HFFc6 (cell line): ENCODE measurements around the gene MPC2. TPM values are rescaled to one million over a fixed set of nuclear protein-coding genes. Genes with fewer than 3 reads are reported as not detected.

Experiments
- DNase-seq: peaks from one replicate; pipeline ENCODE4 v3.0.0-alpha.2; 2018
- H3K27ac Mint-ChIP-seq: 2 replicates; pipeline ENCODE4 v1.8.0; 2020; ENCODE audit warnings: mild to moderate bottlenecking, mixed read lengths
- H3K27me3 Mint-ChIP-seq: 2 replicates; pipeline ENCODE4 v1.8.0; 2021; ENCODE audit warnings: mild to moderate bottlenecking, moderate library complexity, mixed read lengths; ENCODE audit not compliant: insufficient read depth
- H3K36me3 Mint-ChIP-seq: 2 replicates; pipeline ENCODE4 v1.8.0; 2021; ENCODE audit warnings: low read depth, mixed read lengths
- H3K4me1 Mint-ChIP-seq: 2 replicates; pipeline ENCODE4 v1.8.0; 2020; ENCODE audit warnings: low read depth, mixed read lengths
- H3K4me3 Mint-ChIP-seq: 2 replicates; pipeline ENCODE4 v1.8.0; 2020; ENCODE audit warnings: mild to moderate bottlenecking, moderate library complexity, mixed read lengths
- H3K9me3 Mint-ChIP-seq: 2 replicates; pipeline ENCODE4 v1.8.0; 2020; ENCODE audit warnings: mild to moderate bottlenecking, mixed read lengths
- CTCF ChIP-seq: fragments of 200-600 bp; sonication (generic); IDR thresholded peaks from 2 replicates; pipeline ENCODE4 v1.5.0; 2021; ENCODE audit warnings: antibody characterized with exemption, mild to moderate bottlenecking
- total RNA-seq, 6 experiments: library from RNA; stranded (reverse); fragmentation: NEBNext Ultra II Directional; extraction: Animal tissue kit (Norgen Biotek cat#: 25700); gene quantifications; 2 replicates in 1 of 6; 3 replicates in 5 of 6; pipeline ENCODE4 v1.2.3, GENCODE V29; 2021

The MPC2 gene
- total RNA-seq, 6 experiments from 2014 or later = 109 to 124 (median 119) TPM

DNA sequence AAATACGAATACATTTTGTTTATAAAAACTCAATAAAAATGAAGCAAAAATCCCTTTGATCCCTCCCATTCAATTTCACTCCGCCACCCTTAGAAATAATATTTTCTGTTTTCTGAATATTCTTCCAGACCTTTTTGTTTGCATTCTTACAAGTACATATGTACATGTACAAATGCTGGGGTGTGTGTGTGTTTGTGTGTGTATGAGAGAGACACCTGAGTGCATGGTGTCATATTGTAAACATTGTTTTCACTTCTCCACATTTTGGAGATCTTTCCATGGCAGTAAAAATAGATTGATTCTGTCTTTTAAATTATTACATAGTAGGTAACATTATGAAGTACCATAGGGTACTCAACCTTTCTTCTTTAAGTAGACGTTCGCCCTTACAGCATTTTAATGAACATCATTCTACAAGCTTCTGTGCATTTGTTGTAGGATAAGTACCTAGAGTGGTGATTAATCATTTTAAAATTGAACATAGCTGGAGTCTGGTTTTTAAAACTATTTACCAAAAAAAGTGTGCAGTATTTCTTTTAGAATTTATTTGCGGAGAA is 1.3 kb upstream of the MPC2 start:
- H3K4me3 Mint-ChIP-seq = peak overlapping the region; percentile 95
- no peaks in the 10 kb centered on the region for H3K27me3 Mint-ChIP-seq
- no peak for DNase-seq
- TF ChIP-seq CTCF = no peak
- H3K36me3 Mint-ChIP-seq = peaks cover 6% of the 10 kb centered on the region; the same call in 1 of the 2 replicates
- H3K9me3 Mint-ChIP-seq = no peaks in the 10 kb centered on the region
- peaks cover 32% of the 10 kb centered on the region for H3K4me1 Mint-ChIP-seq
- peak overlapping the region; percentile 85 for H3K27ac Mint-ChIP-seq

DNA sequence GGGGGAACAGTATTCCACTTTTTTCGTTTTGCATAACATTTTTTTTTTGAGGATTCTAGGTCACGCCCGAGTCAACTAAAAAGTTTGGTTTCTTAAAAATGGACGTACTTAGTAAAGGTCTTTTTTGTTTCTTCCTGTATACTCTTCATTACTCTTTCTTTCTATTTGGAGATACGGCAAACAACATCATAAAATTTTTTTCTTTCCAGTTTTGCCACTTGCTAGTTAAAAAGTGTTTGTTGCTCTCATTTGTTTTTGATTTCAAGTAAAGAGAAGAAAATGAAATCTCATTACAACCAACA is 788 bp upstream of the MPC2 start:
- peak overlapping the region; percentile 95 for H3K4me3 Mint-ChIP-seq
- H3K4me1 Mint-ChIP-seq = peaks cover 36% of the 10 kb centered on the region
- no peak for TF ChIP-seq CTCF
- peak overlapping the region; percentile 85 for H3K27ac Mint-ChIP-seq
- no peaks in the 10 kb centered on the region for H3K27me3 Mint-ChIP-seq
- no peaks in the 10 kb centered on the region for H3K9me3 Mint-ChIP-seq
- no peak for DNase-seq
- H3K36me3 Mint-ChIP-seq = peaks cover 4% of the 10 kb centered on the region; the same call in 1 of the 2 replicates

DNA sequence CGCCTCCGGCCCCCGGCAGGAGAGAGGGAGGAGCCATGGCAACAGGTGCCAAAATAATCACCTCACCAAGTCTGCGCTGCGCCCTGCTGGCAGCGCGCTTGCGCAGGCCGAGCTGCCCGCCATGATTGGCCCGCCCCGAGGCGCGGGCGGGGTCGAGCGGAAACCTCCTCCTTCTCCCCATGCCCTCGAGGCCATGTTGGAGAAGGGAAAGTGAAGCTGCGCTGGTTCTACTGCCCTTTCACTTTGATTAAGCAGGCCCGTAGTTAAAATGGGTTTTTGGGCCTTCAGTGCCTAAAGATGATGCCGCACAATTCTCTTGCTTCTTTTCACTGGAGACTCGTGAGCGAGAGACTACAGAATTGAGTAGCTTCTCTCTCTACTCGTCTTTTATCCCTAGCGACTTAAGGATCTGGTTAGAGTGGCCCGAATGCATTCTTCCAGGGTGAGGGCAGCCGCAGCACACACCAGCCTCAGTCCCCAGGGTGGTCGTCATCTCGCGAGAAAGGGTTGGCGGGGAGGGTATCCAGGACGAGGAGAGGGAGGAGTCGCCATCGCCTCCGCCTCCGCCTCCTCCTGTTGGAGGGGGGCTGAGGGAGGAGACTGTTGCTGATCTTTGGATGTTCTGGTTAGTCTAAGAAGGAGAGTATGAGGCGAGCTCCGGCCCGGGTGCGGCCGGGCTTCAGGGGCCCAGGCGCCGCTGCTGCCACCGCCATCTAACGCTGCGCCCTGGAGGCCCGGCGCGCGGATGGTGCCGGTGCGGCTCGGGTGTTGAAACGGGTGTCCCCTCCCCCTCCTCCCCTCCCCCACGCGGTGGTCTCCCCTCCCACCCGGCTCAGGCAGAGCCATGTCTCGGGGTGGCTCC is 573 bp downstream of the MPC2 start, which contains the start of gene DCAF6:
TSS of gene DCAF6 (plus strand) at position 616 of the 862 bp plus-strand sequence. CDS start at position 845, 229 bp downstream.
- H3K27ac Mint-ChIP-seq = peak within 1 kb of the TSS; percentile 100
- no peaks in the 10 kb centered on the region for H3K27me3 Mint-ChIP-seq
- H3K36me3 Mint-ChIP-seq = peaks cover 4% of the 10 kb centered on the region; the same call in 1 of the 2 replicates
- peak; percentile 98 for DNase-seq
- peak within 1 kb of the TSS; percentile 95 for H3K4me3 Mint-ChIP-seq
- H3K4me1 Mint-ChIP-seq = peaks cover 35% of the 10 kb centered on the region
- TF ChIP-seq CTCF = no peak
- H3K9me3 Mint-ChIP-seq = no peaks in the 10 kb centered on the region

DNA sequence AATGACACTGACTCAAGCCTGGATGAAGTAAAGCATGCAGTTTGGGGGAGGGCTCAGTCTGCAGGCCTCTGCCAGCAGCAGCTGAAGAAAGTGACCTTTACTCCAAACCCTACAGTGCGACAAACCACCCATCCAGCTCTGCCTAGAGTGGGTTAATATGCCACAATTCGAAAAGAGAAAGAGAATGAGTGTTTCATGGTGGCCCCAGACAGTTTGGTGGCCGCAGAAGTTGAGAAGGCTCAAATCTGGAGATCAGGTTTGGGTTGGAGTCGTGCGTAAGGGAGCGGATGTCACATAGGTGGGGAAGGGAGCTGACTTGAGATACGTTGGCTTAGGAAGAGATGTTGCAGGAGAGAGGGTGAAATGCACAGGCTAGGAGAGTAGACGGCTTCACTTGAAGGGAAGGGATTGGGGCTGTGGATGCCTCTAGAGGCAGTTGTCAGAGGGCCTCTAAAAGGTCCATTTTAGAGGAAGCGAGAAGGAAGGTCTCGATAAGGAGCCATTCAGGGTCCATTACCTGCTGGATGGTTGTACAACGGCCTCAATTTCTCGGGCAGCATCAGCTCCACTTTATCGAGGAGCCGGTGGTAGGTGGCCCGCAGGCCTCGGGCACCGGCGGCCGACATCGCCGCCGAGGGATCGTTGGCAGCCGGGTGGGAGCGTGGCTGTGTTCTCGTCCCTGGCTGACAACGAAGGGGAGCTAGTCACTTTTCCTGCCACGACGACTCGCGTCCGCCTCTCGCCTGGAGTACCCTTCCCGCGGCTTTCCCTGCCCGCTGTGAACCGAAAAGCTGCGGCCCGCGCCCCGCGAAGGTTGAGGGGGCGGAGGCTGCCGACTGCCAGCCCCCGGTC is 1.4 kb downstream of the MPC2 start:
- 0 out of 2 replicates have a peak, but pooled peaks have one; percentile 6 for TF ChIP-seq CTCF
- peaks cover 29% of the 10 kb centered on the region for H3K4me1 Mint-ChIP-seq
- no peaks in the 10 kb centered on the region for H3K27me3 Mint-ChIP-seq
- no peaks in the 10 kb centered on the region for H3K9me3 Mint-ChIP-seq
- H3K36me3 Mint-ChIP-seq = peaks cover 4% of the 10 kb centered on the region; the same call in 1 of the 2 replicates
- peak; percentile 50 for DNase-seq
- peak overlapping the region; percentile 100 for H3K27ac Mint-ChIP-seq
- peak overlapping the region; percentile 95 for H3K4me3 Mint-ChIP-seq

- H3K27me3 Mint-ChIP-seq = no peaks in the 10 kb centered on the region
- peak overlapping the region; percentile 100 for H3K27ac Mint-ChIP-seq
- H3K4me1 Mint-ChIP-seq = peaks cover 29% of the 10 kb centered on the region
- H3K36me3 Mint-ChIP-seq = peaks cover 4% of the 10 kb centered on the region; the same call in 1 of the 2 replicates
- H3K9me3 Mint-ChIP-seq = no peaks in the 10 kb centered on the region
- TF ChIP-seq CTCF = no peak
- DNase-seq = no peak
- H3K4me3 Mint-ChIP-seq = peak overlapping the region; percentile 95
Observed at GRCh38 chr1:167934426-167935215, 2.3 kb downstream of the MPC2 start.
